Stimulated activated CD8-positive, alpha-beta memory T cell treated with anti-CD3 and anti-CD28 coated beads, Interleukin-15, amount 100 ng/mL, for 4 hours (primary cell): ENCODE data around the gene PDE11A.

Experiments
- DNase-seq, 2 donors: peaks; one replicate each; pipeline ENCODE4 v3.0.0-alpha.2; 2020; ENCODE audit warnings: low read depth in 2 of 2

The PDE11A gene

DNA sequence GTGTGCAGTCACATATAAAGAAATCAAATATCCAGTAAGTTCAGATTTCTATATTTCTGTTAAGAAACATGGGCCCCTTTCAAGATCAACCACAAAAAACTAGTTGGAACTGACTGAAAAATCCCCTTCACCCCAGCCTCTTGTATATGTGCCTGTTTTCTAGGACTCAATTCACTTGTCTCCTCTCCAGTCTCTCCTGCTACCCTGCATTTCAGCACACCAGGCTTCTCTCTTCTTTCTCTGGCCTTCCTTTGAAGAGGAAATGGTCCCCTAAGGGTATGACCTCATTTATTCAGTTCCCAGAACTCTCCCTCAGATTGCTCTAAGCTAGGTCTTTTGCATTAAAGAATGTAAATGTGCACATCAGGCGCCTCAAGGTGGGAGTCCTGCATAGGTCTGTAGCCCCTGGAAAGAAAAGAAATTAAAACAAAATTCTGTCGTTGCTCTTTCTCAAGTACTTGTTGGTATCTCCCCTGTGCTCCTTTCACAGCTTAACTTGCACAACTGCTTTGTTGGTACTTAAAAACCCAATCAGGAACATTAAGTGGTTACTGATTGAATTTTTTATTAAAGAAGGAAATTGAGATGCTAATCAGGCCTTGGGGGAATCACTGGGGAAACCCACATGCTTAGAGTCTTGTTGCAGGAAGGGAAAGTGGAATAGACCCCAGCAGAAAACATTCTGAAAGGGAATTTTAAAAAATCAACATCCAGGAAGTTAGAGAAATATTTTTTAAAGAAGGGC is 401.6 kb downstream of the PDE11A start:
- no peak for DNase-seq

- no peak for DNase-seq
These were observed 402.8 kb downstream of the PDE11A start for GRCh38 chr2:177669625-177670330.

GRCh38 chr2:177669201-177669600 is 403.4 kb downstream of the PDE11A start:
- DNase-seq, result no peak

DNA sequence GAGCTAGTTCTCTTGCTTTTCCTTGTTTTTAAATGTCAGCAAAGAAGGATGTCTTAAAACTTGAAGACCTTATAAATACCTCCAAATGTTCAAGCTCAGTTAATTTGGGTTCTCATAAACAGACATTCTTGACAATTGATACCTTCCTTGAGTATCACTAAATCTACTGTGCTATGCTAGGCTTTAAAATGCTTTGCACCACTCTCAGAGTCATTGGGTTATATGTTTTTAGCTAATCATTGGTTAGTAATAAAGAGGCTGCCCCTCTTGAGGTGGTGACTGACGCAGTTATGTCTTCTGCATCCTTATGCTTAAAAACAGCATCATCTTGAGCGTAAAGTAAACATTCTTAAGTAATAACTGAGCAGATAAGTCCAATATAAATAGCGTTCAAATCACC is 404.0 kb downstream of the PDE11A start:
- DNase-seq, result no peak

GRCh38 chr2:177667626-177668025 is 405.0 kb downstream of the PDE11A start:
- DNase-seq, result no peak

DNA sequence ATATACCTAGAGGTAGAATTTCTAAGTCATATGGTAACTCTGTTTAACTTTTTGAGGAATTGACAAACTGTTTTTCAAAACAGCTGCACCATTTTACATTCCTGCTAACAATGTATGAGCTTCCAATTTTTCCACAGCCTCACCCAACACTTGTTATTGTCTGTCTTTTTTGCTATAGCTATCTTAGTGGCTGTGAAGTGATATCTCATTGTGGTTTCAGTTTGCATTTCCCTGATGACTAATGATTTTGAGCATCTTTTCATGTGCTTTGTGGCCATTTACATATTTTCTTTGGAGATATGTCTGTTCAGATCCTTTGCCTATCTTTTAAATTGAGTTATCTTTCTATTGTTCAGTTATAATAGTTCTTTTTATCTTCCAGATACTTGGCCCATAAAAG is 406.2 kb downstream of the PDE11A start:
- DNase-seq, result no peak

DNA sequence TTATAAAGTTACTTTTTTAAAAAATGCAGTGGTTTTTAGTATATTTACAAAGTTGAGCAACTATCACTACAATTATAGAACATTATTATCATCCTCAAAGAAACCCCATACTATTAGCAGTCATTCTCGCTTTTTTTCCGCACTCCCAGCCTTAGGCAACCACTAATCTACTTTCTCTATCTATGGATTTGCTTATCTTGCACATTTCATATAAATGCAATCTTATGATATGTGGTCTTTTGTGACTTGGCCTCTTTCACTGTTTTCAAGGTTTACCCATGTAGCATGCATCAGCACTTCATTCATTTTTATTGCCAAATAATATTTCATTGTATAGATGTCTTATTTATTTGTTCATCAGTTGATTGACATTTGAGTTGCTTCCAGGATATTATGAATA is 406.6 kb downstream of the PDE11A start:
- no peak for DNase-seq

GRCh38 chr2:177665328-177665727 is 407.2 kb downstream of the PDE11A start:
- no peak for DNase-seq

GRCh38 chr2:177662895-177663294 is 409.7 kb downstream of the PDE11A start:
- DNase-seq, result no peak

DNA sequence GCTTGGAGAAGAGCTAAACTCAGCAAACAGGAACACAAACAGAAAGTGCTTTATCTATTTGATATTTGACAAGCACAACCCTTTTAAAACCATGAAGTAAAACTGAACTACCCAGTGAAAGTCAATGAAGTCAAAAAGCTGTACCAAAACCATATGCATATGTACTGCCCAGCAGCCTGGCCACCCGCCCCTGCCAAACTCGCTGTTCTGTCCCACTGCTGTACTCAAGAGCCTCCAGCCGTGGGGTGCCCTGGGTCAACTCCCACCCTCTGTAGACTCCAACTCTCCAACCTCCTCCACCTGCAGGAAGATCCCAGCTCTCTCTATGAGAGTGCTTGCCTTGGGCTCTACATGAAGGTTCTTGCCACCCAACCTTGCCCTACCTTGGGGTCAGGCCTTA is 411.8 kb downstream of the PDE11A start:
- no peak for DNase-seq

GRCh38 chr2:177658309-177658708 is 414.3 kb downstream of the PDE11A start:
- no peak for DNase-seq

- no peak for DNase-seq
These were observed 420.7 kb downstream of the PDE11A start for GRCh38 chr2:177651833-177652232.

DNA sequence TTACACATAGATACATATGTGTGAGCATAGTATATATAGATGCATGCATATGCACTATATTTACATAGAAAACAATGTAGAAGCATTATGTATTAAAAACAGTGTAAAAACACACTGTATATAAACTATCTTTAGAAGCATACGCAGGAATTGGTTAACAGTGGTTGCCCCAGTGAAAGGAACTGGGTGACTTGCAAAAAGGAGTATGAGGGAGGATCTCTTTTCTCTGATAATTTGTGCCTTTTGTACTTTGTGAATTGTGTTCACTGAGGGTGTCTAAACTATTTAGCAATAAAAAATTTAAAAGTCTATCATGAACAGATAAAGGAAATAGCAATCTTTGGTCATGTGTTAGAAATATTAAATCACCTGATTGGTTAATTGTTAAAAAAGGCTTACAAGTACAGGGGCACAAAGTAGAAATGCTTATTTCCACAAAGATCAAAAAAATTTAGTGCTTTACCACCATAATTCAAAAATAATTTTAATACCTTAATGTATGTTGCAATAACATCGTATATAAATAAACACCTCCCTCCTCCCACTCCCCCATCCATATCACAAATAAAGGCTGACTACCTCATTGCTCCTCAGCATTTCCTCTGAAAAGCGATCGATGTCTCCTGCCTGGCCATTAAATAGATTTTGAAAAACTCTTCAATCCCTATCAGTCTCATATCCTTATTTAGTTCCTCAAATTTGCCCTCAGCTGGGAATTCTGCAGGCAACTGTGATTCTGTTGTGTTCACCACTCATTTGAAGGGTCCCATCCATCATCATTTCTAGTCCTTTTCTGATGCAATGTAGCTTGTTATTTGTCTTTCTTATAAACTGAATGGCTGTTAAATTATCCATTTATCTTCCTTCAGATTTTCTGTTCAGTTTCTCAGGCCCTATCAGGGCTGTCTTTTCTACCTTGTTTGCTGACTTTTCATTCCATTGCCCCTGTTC is 422.7 kb downstream of the PDE11A start:
- no peak for DNase-seq

DNA sequence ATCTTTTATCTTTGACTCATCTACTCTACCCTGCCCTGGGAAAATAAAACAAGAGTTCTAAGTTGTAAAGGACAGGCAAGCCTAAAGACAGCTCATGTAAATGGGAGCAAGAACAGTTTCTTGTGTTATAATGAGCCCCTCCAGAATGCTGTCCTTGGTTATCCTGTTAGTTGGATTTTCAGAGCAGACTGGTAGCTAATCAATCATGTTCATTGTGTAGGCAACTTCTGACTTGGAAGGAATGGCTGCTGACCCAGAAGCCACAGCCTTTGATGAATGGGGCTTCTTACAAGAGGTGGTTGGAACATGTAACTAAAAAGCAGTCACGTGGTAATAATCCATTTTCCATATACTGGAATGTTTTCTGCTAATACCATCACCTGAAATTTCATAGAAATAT is 425.8 kb downstream of the PDE11A start:
- DNase-seq, result no peak

GRCh38 chr2:177646241-177646640 is 426.3 kb downstream of the PDE11A start:
- DNase-seq, result no peak

GRCh38 chr2:177641331-177641730 is 431.2 kb downstream of the PDE11A start:
- DNase-seq, result no peak

GRCh38 chr2:177640423-177640822 is 432.2 kb downstream of the PDE11A start:
- no peak for DNase-seq

- no peak for DNase-seq
These were observed 433.2 kb downstream of the PDE11A start for GRCh38 chr2:177639262-177639914.

DNA sequence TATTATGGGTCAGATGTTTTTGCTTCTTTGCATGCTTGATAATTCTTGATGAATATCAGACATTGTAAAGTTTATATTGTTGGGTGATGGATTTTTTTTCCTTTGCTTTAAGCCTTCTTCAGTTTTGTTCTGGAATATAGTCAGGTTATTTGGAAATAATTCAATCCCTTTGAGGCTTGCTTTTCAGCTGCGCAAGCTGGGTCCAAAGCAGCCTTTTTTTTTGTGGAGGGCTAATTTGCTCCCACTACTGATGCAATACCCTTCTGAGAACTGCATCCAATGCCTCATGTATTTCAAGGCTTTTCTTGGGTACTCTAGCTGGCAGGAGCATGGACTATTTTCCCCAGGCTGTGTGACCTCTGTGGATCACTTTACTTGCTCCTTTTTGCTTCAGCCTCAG is 434.1 kb downstream of the PDE11A start:
- DNase-seq, result no peak

DNA sequence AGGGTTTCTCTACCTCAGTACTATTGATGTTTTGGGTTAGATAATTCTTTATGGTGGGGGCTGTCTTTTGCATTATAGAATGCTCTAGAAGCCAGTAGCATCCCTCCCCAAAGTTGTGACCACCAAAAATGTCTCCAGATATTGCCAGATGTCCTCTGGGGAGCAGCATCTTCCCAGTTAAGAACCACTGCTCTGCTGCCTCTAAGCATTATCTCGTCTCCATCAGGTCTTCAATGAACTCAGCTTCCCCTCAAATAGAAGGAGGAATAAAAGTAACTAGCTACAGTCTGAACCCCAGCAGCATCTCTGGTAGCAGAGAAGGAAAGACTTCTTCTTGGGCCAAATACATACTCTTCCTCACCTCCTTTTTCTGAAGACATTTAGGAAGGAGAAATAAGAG is 435.9 kb downstream of the PDE11A start:
- DNase-seq, result no peak

DNA sequence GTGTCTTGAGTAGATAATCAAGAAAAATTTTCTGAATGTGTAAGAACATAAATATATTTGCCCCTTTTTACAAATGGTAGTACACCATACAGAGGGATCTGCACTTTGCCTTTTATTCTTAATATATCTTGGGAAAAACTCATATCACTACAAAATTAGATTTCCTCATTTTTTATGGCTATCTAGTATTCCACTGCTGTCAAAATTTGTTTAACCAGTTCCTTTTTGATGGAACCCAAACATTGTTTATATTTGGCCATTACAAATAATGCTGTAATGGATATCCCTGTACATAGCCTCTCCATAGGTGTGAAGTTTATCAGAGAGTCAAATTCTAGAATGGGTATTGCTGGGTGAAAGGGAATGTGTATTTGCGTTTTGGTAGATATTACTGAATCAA is 436.9 kb downstream of the PDE11A start:
- no peak for DNase-seq

DNA sequence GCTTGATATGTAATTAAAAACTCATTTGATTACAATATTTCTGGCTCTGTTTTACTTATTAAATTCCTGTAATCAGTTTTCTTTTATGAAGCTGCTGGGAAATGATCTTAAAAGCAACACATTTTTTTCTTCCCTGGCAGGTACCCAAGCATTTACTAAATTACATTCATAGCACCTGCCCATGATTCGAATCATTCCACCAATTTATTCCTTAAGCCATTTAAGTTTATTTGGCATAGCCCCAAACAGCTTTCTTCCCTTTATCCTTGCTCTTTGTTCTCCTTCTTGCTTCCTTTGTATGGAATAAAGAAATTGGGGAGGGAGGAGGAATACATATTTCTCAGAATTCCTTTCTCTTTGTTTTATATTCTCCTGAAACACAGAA is 438.7 kb downstream of the PDE11A start:
- no peak for DNase-seq
